CD14-positive monocyte (primary cell): ENCODE data around the gene AIPL1. TPM values are rescaled to one million over a fixed set of nuclear protein-coding genes. Genes with fewer than 3 reads are reported as not detected.

ENCODE experiments used
- DNase-seq, 3 donors: peaks; one replicate each; pipeline ENCODE4 v3.0.0-alpha.2; 2011 to 2022
- H2AFZ ChIP-seq: 2 replicates; pipeline ENCODE4 v1.6.0; 2012; ENCODE audit warnings: mild to moderate bottlenecking, low read depth, low read length, inconsistent platforms; ENCODE audit not compliant: insufficient read depth, poor library complexity, severe bottlenecking
- H3K27ac ChIP-seq, 2 donors: 1 replicate in 1 of 2; 2 replicates in 1 of 2; pipeline ENCODE4 v1.5.1; 2012 to 2013; ENCODE audit warnings: low read length in 2 of 2, control low read depth in 1 of 2, inconsistent platforms in 1 of 2, low read depth in 1 of 2, mild to moderate bottlenecking in 1 of 2
- H3K27me3 ChIP-seq, 2 donors: one replicate each; pipeline versions ENCODE4 v1.6.0 to v1.6.1; 2011 to 2013; ENCODE audit warnings: low read length in 2 of 2; ENCODE audit not compliant: control insufficient read depth in 2 of 2, insufficient read depth in 2 of 2
- H3K36me3 ChIP-seq, 2 donors: replicated peaks in 1 of 2; 1 replicate in 1 of 2; 2 replicates in 1 of 2; pipeline versions ENCODE4 v1.5.1 to v1.6.1; 2012 to 2013; ENCODE audit warnings: low read length in 2 of 2, control low read depth in 1 of 2, inconsistent platforms in 1 of 2, mild to moderate bottlenecking in 1 of 2; ENCODE audit not compliant: insufficient read depth in 2 of 2, control insufficient read depth in 1 of 2
- H3K4me1 ChIP-seq, 2 donors: 1 replicate in 1 of 2; 2 replicates in 1 of 2; pipeline versions ENCODE4 v1.5.1 to v1.6.1; 2012 to 2013; ENCODE audit warnings: low read length in 2 of 2, control low read depth in 1 of 2, inconsistent platforms in 1 of 2, mild to moderate bottlenecking in 1 of 2, moderate library complexity in 1 of 2; ENCODE audit not compliant: insufficient read depth in 2 of 2, control insufficient read depth in 1 of 2
- H3K4me2 ChIP-seq: replicated peaks from 2 replicates; pipeline ENCODE3; 2012; ENCODE audit warnings: low read length, moderate library complexity, mild to moderate bottlenecking; ENCODE audit not compliant: poor library complexity, severe bottlenecking; ENCODE audit errors: extremely low read depth
- H3K4me3 ChIP-seq, 3 experiments: fragments of 200-600 bp in 1 of 3; sonication (generic) in 1 of 3; replicated peaks in 1 of 3; 1 replicate in 2 of 3; 2 replicates in 1 of 3; pipeline ENCODE4 v1.5.1; 2011 to 2013; ENCODE audit warnings: low read length in 3 of 3, mild to moderate bottlenecking in 3 of 3, control low read depth in 2 of 3, low read depth in 2 of 3, inconsistent platforms in 1 of 3, moderate library complexity in 1 of 3
- H3K79me2 ChIP-seq: 2 replicates; pipeline ENCODE4 v1.6.0; 2012; ENCODE audit warnings: mild to moderate bottlenecking, control low read depth, inconsistent platforms, low read length, moderate library complexity; ENCODE audit not compliant: insufficient read depth
- H3K9ac ChIP-seq: 2 replicates; pipeline ENCODE4 v1.6.0; 2017; ENCODE audit warnings: low read length, mild to moderate bottlenecking; ENCODE audit not compliant: insufficient read depth, poor library complexity, severe bottlenecking
- H3K9me3 ChIP-seq, 2 donors: replicated peaks in 1 of 2; 1 replicate in 1 of 2; 2 replicates in 1 of 2; pipeline versions ENCODE4 v1.5.1 to v1.6.1; 2012 to 2013; ENCODE audit warnings: low read length in 2 of 2, control low read depth in 1 of 2; ENCODE audit not compliant: control insufficient read depth in 1 of 2, insufficient read depth in 1 of 2
- H4K20me1 ChIP-seq: 2 replicates; pipeline ENCODE4 v1.6.0; 2012; ENCODE audit warnings: mild to moderate bottlenecking, low read length, control low read depth, moderate library complexity; ENCODE audit not compliant: insufficient read depth
- H3K27ac Mint-ChIP-seq, 7 donors: one replicate each; pipeline ENCODE4 v1.8.0; 2020; ENCODE audit warnings: mild to moderate bottlenecking in 7 of 7, mixed read lengths in 7 of 7, moderate library complexity in 6 of 7, inconsistent platforms in 2 of 7
- H3K27me3 Mint-ChIP-seq, 3 donors: one replicate each; pipeline ENCODE4 v1.8.0; 2021 to 2022; ENCODE audit warnings: low read depth in 3 of 3, mild to moderate bottlenecking in 3 of 3, mixed read lengths in 3 of 3, moderate library complexity in 3 of 3, inconsistent platforms in 1 of 3
- H3K36me3 Mint-ChIP-seq, 2 donors: one replicate each; pipeline ENCODE4 v1.8.0; 2020; ENCODE audit warnings: mixed read lengths in 2 of 2, inconsistent platforms in 1 of 2, mild to moderate bottlenecking in 1 of 2
- H3K4me1 Mint-ChIP-seq: one replicate; pipeline ENCODE4 v1.8.0; 2020; ENCODE audit warnings: mild to moderate bottlenecking, mixed read lengths
- H3K4me3 Mint-ChIP-seq, 2 donors: one replicate each; pipeline ENCODE4 v1.8.0; 2020; ENCODE audit warnings: mild to moderate bottlenecking in 2 of 2, mixed read lengths in 2 of 2, moderate library complexity in 1 of 2
- H3K9me3 Mint-ChIP-seq, 7 donors: one replicate each; pipeline ENCODE4 v1.8.0; 2020 to 2022; ENCODE audit warnings: mixed read lengths in 7 of 7, mild to moderate bottlenecking in 6 of 7, moderate library complexity in 6 of 7, inconsistent platforms in 2 of 7
- CTCF ChIP-seq: fragments of 200-600 bp; IDR thresholded peaks from one replicate; pipeline ENCODE4 v1.8.0; 2022; ENCODE audit warnings: antibody characterized with exemption, mild to moderate bottlenecking
- WGBS: methylation state at CpG from one replicate; pipeline ENCODE4 v1.1.5; 2013; ENCODE audit warnings: missing lambda C conversion rate; ENCODE audit not compliant: insufficient coverage; 5-methylcytosine and 5-hydroxymethylcytosine counted together
- intact Hi-C, 2 donors: fragments of 100-400 bp; cut with micrococcal nuclease; formaldehyde crosslinking; loops; one replicate each; pipeline versions ENCODE4 v1.15.0 to v1.15.1; 2023
- polyA plus RNA-seq, 3 donors: library from polyadenylated mRNA; depleted of rRNA in 1 of 3; unstranded in 2 of 3; stranded (reverse) in 1 of 3; fragments of 300-500 nt in 2 of 3; fragments of >200 nt in 1 of 3; fragmentation: Illumina TruSeq in 2 of 3; gene quantifications; 1 replicate in 2 of 3; 2 replicates in 1 of 3; pipeline ENCODE4 v1.2.3, GENCODE V29; 2012 to 2021

The AIPL1 gene
- polyA plus RNA-seq, 3 donors = not detected

GRCh38 chr17:6471531-6472465 lies 36.9 kb upstream of the AIPL1 start:
- no peaks in the 10 kb centered on the region for H3K27me3 ChIP-seq
- no peak for TF ChIP-seq CTCF
- H3K9ac ChIP-seq = no peak overlapping the region
- Mint-ChIP-seq H3K27me3 (peaks cover 6 to 11% (median 11%) of the 10 kb centered on the region in 3 donors), H3K4me1 (no peaks in the 10 kb centered on the region), H3K27ac (no peak overlapping the region), H3K36me3 (no peaks in the 10 kb centered on the region), H3K9me3 (no peaks in the 10 kb centered on the region), H3K4me3 (peak overlapping the region in 1 of 2 donors; percentile 49)
- DNase-seq = no peak
- 97% methylated on average over 14 of the region's 19 CpGs for WGBS
- no peaks in the 10 kb centered on the region for H3K36me3 ChIP-seq
- no peaks in the 10 kb centered on the region for H3K9me3 ChIP-seq
- H3K27ac ChIP-seq = no peak overlapping the region
- intact Hi-C loops = loop anchor here (5.0 to 10.0 kb wide), 2 partner anchors 173 to 331 kb away; partner anchors contain the start of genes KIAA0753 (in 1 of the 2) and TXNDC17 (in 1 of the 2)
- H3K4me1 ChIP-seq = no peaks in the 10 kb centered on the region
- H3K4me3 ChIP-seq = no peak overlapping the region
- H3K79me2 ChIP-seq = no peaks in the 10 kb centered on the region
- no peaks in the 10 kb centered on the region for H4K20me1 ChIP-seq
- no peak overlapping the region for H2AFZ ChIP-seq
- no peak overlapping the region for H3K4me2 ChIP-seq

GRCh38 chr17:6470751-6471521 lies 36.0 kb upstream of the AIPL1 start:
- Histone ChIP-seq H3K27ac (no peak overlapping the region), H2AFZ (no peak overlapping the region), H3K4me1 (no peaks in the 10 kb centered on the region), H3K9me3 (no peaks in the 10 kb centered on the region), H3K27me3 (no peaks in the 10 kb centered on the region), H4K20me1 (no peaks in the 10 kb centered on the region), H3K4me3 (no peak overlapping the region), H3K79me2 (no peaks in the 10 kb centered on the region), H3K4me2 (no peak overlapping the region), H3K9ac (no peak overlapping the region), H3K36me3 (no peaks in the 10 kb centered on the region)
- Mint-ChIP-seq H3K27ac (no peak overlapping the region), H3K36me3 (no peaks in the 10 kb centered on the region), H3K27me3 (peaks cover 6 to 11% (median 9%) of the 10 kb centered on the region in 3 donors), H3K4me1 (no peaks in the 10 kb centered on the region), H3K9me3 (no peaks in the 10 kb centered on the region), H3K4me3 (no peak overlapping the region)
- no peak for DNase-seq
- 96% methylated on average over 16 of the region's 17 CpGs for WGBS
- intact Hi-C loops = loop anchor here (5.0 to 10.0 kb wide), 2 partner anchors 174 to 331 kb away; partner anchors contain the start of genes KIAA0753 (in 1 of the 2) and TXNDC17 (in 1 of the 2)
- no peak for TF ChIP-seq CTCF
